ENCODE results near the gene HEYL.
A peak's percentile ranks its signal among the peaks of the same experiment; 100 is the strongest.

The HEYL gene

GRCh38 chr1:39659110-39659509, 19.7 kb upstream of the HEYL start:
- no peaks in the 10 kb centered on the region for H3K9me2 ChIP-seq (replicated peaks; ENCODE audit: control insufficient read depth, low read length)
- no peaks in the 10 kb centered on the region for H3K36me3 ChIP-seq (ENCODE audit: control insufficient read depth, low read length)
- no peaks in the 10 kb centered on the region for H3K79me2 ChIP-seq (ENCODE audit: control insufficient read depth, low read length)
- H3K4me1 ChIP-seq (ENCODE audit: control insufficient read depth, low read length): peaks cover 6% of the 10 kb centered on the region
- TF ChIP-seq CTCF (IDR thresholded peaks at IDR 0.05; ENCODE audit: low read depth, low read length, poor library complexity, severe bottlenecking) (no peak), EZH2phosphoT487 (IDR thresholded peaks at IDR 0.05; ENCODE audit: borderline replicate concordance, low read length) (no peak)
- no peaks in the 10 kb centered on the region for H3K9me3 ChIP-seq (ENCODE audit: control insufficient read depth, insufficient read depth, low read length)
- H4K20me1 ChIP-seq (ENCODE audit: control insufficient read depth, insufficient read depth, low read depth, low read length): no peaks in the 10 kb centered on the region
- H3K4me2 ChIP-seq (ENCODE audit: low read length): no peak overlapping the region
- H3F3A ChIP-seq (ENCODE audit: control insufficient read depth, insufficient read depth): no peaks in the 10 kb centered on the region
- H3K27me3 ChIP-seq (ENCODE audit: control insufficient read depth, low read length): peaks cover 9% of the 10 kb centered on the region; the same call in 1 of the 2 replicates
- H3K4me3 ChIP-seq (ENCODE audit: low read length): no peak overlapping the region
- no peak overlapping the region for H3K27ac ChIP-seq (ENCODE audit: low read depth, low read length)

- Histone ChIP-seq H3K36me3 (ENCODE audit: control insufficient read depth, low read length) (no peaks in the 10 kb centered on the region), H3K4me3 (ENCODE audit: low read length) (peak overlapping the region; percentile 29; the same call in 1 of the 2 replicates), H3F3A (ENCODE audit: control insufficient read depth, insufficient read depth) (no peaks in the 10 kb centered on the region), H3K27ac (ENCODE audit: low read depth, low read length) (no peak overlapping the region), H3K27me3 (ENCODE audit: control insufficient read depth, low read length) (peaks cover 14% of the 10 kb centered on the region), H3K9me2 (replicated peaks; ENCODE audit: control insufficient read depth, low read length) (no peaks in the 10 kb centered on the region), H3K9me3 (ENCODE audit: control insufficient read depth, insufficient read depth, low read length) (no peaks in the 10 kb centered on the region), H4K20me1 (ENCODE audit: control insufficient read depth, insufficient read depth, low read depth, low read length) (no peaks in the 10 kb centered on the region), H3K4me1 (ENCODE audit: control insufficient read depth, low read length) (peaks cover 10% of the 10 kb centered on the region), H3K4me2 (ENCODE audit: low read length) (peak overlapping the region; percentile 57), H3K79me2 (ENCODE audit: control insufficient read depth, low read length) (no peaks in the 10 kb centered on the region)
- TF ChIP-seq CTCF (IDR thresholded peaks at IDR 0.05; ENCODE audit: low read depth, low read length, poor library complexity, severe bottlenecking) (peak; percentile 96), EZH2phosphoT487 (IDR thresholded peaks at IDR 0.05; ENCODE audit: borderline replicate concordance, low read length) (no peak)
Observed at GRCh38 chr1:39657923-39658485, 18.6 kb upstream of the HEYL start.

GRCh38 chr1:39657402-39657801, 18.0 kb upstream of the HEYL start:
- Histone ChIP-seq H3K27me3 (ENCODE audit: control insufficient read depth, low read length) (peaks cover 14% of the 10 kb centered on the region), H3K27ac (ENCODE audit: low read depth, low read length) (no peak overlapping the region), H3K4me3 (ENCODE audit: low read length) (no peak overlapping the region)

More at GRCh38 chr1:39657402-39657801, 18.0 kb upstream of the HEYL start:
- H3K4me2 ChIP-seq (ENCODE audit: low read length): peak overlapping the region; percentile 57; the same call in 1 of the 2 replicates
- H3K9me2 ChIP-seq (replicated peaks; ENCODE audit: control insufficient read depth, low read length): no peaks in the 10 kb centered on the region
- H3K36me3 ChIP-seq (ENCODE audit: control insufficient read depth, low read length): no peaks in the 10 kb centered on the region
- H3K9me3 ChIP-seq (ENCODE audit: control insufficient read depth, insufficient read depth, low read length): no peaks in the 10 kb centered on the region
- no peak for TF ChIP-seq CTCF (IDR thresholded peaks at IDR 0.05; ENCODE audit: low read depth, low read length, poor library complexity, severe bottlenecking)
- no peaks in the 10 kb centered on the region for H3K79me2 ChIP-seq (ENCODE audit: control insufficient read depth, low read length)
- H3F3A ChIP-seq (ENCODE audit: control insufficient read depth, insufficient read depth): no peaks in the 10 kb centered on the region
- peaks cover 10% of the 10 kb centered on the region for H3K4me1 ChIP-seq (ENCODE audit: control insufficient read depth, low read length)
- H4K20me1 ChIP-seq (ENCODE audit: control insufficient read depth, insufficient read depth, low read depth, low read length): no peaks in the 10 kb centered on the region
